NCI-H345 treated with DMSO at 0.1 percent for 48 hours (cell line): ENCODE results near the gene CACNA1S.
A peak's percentile ranks its signal among the peaks of the same experiment; 100 is the strongest.

Source experiments
- DNase-seq: peaks from one replicate; lab custom pipeline; 2025; ENCODE audit not compliant: unreplicated experiment; lab: John Stamatoyannopoulos, UW

CACNA1S gene

GRCh38 chr1:201017828-201018163 is 94.4 kb downstream of the CACNA1S start:
- DNase-seq: no peak

- DNase-seq: no peak
Observed at GRCh38 chr1:201016943-201017827, 95.0 kb downstream of the CACNA1S start.

GRCh38 chr1:201016211-201016651 is 96.0 kb downstream of the CACNA1S start:
- DNase-seq: peak; percentile 64

GRCh38 chr1:201015551-201016091 is 96.6 kb downstream of the CACNA1S start:
- DNase-seq: no peak

GRCh38 chr1:201014816-201015200 is 97.4 kb downstream of the CACNA1S start:
- no peak for DNase-seq

- no peak for DNase-seq
Observed at GRCh38 chr1:201013991-201014815, 98.0 kb downstream of the CACNA1S start.

GRCh38 chr1:201013031-201013485 is 99.2 kb downstream of the CACNA1S start:
- DNase-seq: no peak

GRCh38 chr1:201011616-201012015 is 100.6 kb downstream of the CACNA1S start:
- DNase-seq: peak; percentile 46

GRCh38 chr1:201009962-201010645 is 102.1 kb downstream of the CACNA1S start:
- no peak for DNase-seq

- DNase-seq: peak; percentile 11
Observed at GRCh38 chr1:201008666-201009360, 103.4 kb downstream of the CACNA1S start.

GRCh38 chr1:201007481-201007880 is 104.7 kb downstream of the CACNA1S start:
- no peak for DNase-seq

GRCh38 chr1:201006450-201006849 is 105.8 kb downstream of the CACNA1S start:
- DNase-seq: no peak

GRCh38 chr1:201004732-201005131 is 107.5 kb downstream of the CACNA1S start:
- no peak for DNase-seq

- DNase-seq: no peak
Observed at GRCh38 chr1:201004154-201004553, 108.1 kb downstream of the CACNA1S start.

- no peak for DNase-seq
Observed at GRCh38 chr1:201002510-201002909, 109.7 kb downstream of the CACNA1S start.

- DNase-seq: no peak
Observed at GRCh38 chr1:201001962-201002361, 110.3 kb downstream of the CACNA1S start.

GRCh38 chr1:201000391-201000790 is 111.8 kb downstream of the CACNA1S start:
- DNase-seq: no peak

- no peak for DNase-seq
Observed at GRCh38 chr1:200999667-201000066, 112.6 kb downstream of the CACNA1S start.

- DNase-seq: no peak
Observed at GRCh38 chr1:200998323-200998722, 113.9 kb downstream of the CACNA1S start.

GRCh38 chr1:200992382-200993048 is 119.7 kb downstream of the CACNA1S start:
- DNase-seq: no peak
